Adrenal gland (tissue), 5 donors: ENCODE measurements around the gene C11orf68.

Experiments used
- CTCF ChIP-seq, 6 experiments: fragments of 450-650 bp in 4 of 6; fragments of 200-600 bp in 2 of 6; sonication (generic) in 1 of 6; IDR thresholded peaks; 1 replicate in 5 of 6; 2 replicates in 1 of 6; pipeline versions ENCODE4 v1.5.1 to v1.8.0; 2016 to 2021; ENCODE audit warnings: antibody characterized with exemption in 6 of 6, mild to moderate bottlenecking in 2 of 6, moderate library complexity in 1 of 6
- POLR2A ChIP-seq, 2 donors: fragments of 450-650 bp; IDR thresholded peaks; one replicate each; pipeline ENCODE4 v1.6.1; 2017; ENCODE audit warnings: antibody characterized with exemption in 2 of 2, mild to moderate bottlenecking in 2 of 2, moderate library complexity in 1 of 2
- donor health status: DM: no; HTN: no; CAD: no.

- TF ChIP-seq CTCF (IDR thresholded peaks at IDR 0.05) (no peak), POLR2A (IDR thresholded peaks at IDR 0.05) (no peak)
These were observed 26.1 kb downstream of the C11orf68 start for GRCh38 chr11:65892661-65893317.
